HCT116 (cell line): ENCODE data around the gene WT1. TPM values are rescaled to one million over a fixed set of nuclear protein-coding genes. Genes with fewer than 3 reads are reported as not detected.

ENCODE experiments used
- ATAC-seq: fragments of 200-7000 bp; cut with Tn5 transposase; 2 replicates; pipeline ENCODE4 v1.9.1; 2020; ENCODE audit warnings: mild to moderate bottlenecking, moderate library complexity
- BruUV-seq: library from RNA; stranded (reverse); fragments of 400-500 nt; replicated peaks from 2 replicates; lab custom pipeline; 2021; lab: Mats Ljungman, UMichigan
- CTCF ChIA-PET: fragments of 300-600 bp; sonication (Branson Sonifier 250); formaldehyde crosslinking; loops from one replicate; lab custom pipeline; 2021; ENCODE audit warnings: antibody characterized with exemption; lab: Charles Lee
- POLR2A ChIA-PET: fragments of 300-600, 350-600 bp; sonication (Branson Sonifier 250); formaldehyde crosslinking; loops from one replicate; lab custom pipeline; 2021; ENCODE audit warnings: antibody characterized with exemption; lab: Charles Lee
- RAD21 ChIA-PET, 2 experiments: fragments of 300-600 bp; sonication (Branson Sonifier 250); formaldehyde crosslinking; loops; one replicate each; lab custom pipeline; 2023; ENCODE audit warnings: low total read pairs in 2 of 2; ENCODE audit not compliant: uncharacterized antibody in 2 of 2, unreplicated experiment in 2 of 2, low non-redundant PET in 1 of 2; lab: Charles Lee
- DNase-seq: peaks from one replicate; pipeline ENCODE4 v3.0.0-alpha.2; 2010; ENCODE audit warnings: low read depth, low spot score
- H2AFZ ChIP-seq: fragments of 200-600 bp; shearing (Covaris generic), sonication (generic); 2 replicates; pipeline ENCODE4 v1.6.1; 2017; ENCODE audit warnings: low read depth, mixed run types, mixed read lengths, antibody characterized with exemption, low read length; ENCODE audit not compliant: poor library complexity, severe bottlenecking
- H3K27ac ChIP-seq: 2 replicates; pipeline ENCODE4 v1.5.1; 2012; ENCODE audit warnings: low read depth, low read length
- H3K27me3 ChIP-seq: fragments of 200-600 bp; sonication (generic); 2 replicates; pipeline ENCODE4 v1.6.1; 2016; ENCODE audit warnings: mixed run types, low read length, mixed read lengths; ENCODE audit not compliant: insufficient read depth
- H3K36me3 ChIP-seq, 2 experiments: fragments of 200-500 bp in 1 of 2; fragments of 200-600 bp in 1 of 2; sonication (Bioruptor generic) in 1 of 2; sonication (generic) in 1 of 2; 2 replicates each; pipeline versions ENCODE4 v1.5.1 to v1.6.1; 2014 to 2016; ENCODE audit warnings: low read length in 2 of 2, inconsistent platforms in 1 of 2, mixed read lengths in 1 of 2, mixed run types in 1 of 2; ENCODE audit not compliant: insufficient read depth in 2 of 2, control insufficient read depth in 1 of 2
- H3K4me1 ChIP-seq, 2 experiments: fragments of 200-600 bp in 1 of 2; sonication (generic) in 1 of 2; 2 replicates each; pipeline versions ENCODE4 v1.5.1 to v1.6.1; 2012 to 2017; ENCODE audit warnings: low read length in 2 of 2, inconsistent platforms in 1 of 2, mild to moderate bottlenecking in 1 of 2, mixed read lengths in 1 of 2, mixed run types in 1 of 2, moderate library complexity in 1 of 2; ENCODE audit not compliant: insufficient read depth in 2 of 2, control insufficient read depth in 1 of 2
- H3K4me2 ChIP-seq: fragments of 200-600 bp; sonication (generic); 2 replicates; pipeline ENCODE4 v1.6.1; 2017; ENCODE audit warnings: mixed run types, low read length, mixed read lengths
- H3K4me3 ChIP-seq, 2 experiments: fragments of 200-600 bp in 1 of 2; sonication (generic) in 1 of 2; replicated peaks in 1 of 2; 2 replicates each; pipeline ENCODE4 v1.5.1; 2011 to 2016; ENCODE audit warnings: low read length in 2 of 2, control low read depth in 1 of 2, low read depth in 1 of 2, mild to moderate bottlenecking in 1 of 2, mixed read lengths in 1 of 2, mixed run types in 1 of 2
- H3K79me2 ChIP-seq: fragments of 200-600 bp; sonication (generic); 2 replicates; pipeline ENCODE4 v1.6.1; 2017; ENCODE audit warnings: mild to moderate bottlenecking, mixed run types, low read length, moderate library complexity, mixed read lengths; ENCODE audit not compliant: insufficient read depth
- H3K9ac ChIP-seq: fragments of 200-600 bp; sonication (generic); 2 replicates; pipeline ENCODE4 v1.6.1; 2016; ENCODE audit warnings: low read length, mixed read lengths
- H3K9me2 ChIP-seq: fragments of 200-600 bp; sonication (generic), shearing (Covaris generic); 2 replicates; pipeline ENCODE4 v1.6.1; 2017; ENCODE audit warnings: mixed run types, mild to moderate bottlenecking, moderate library complexity; ENCODE audit not compliant: insufficient read depth
- H3K9me3 ChIP-seq, 2 experiments: fragments of 200-500 bp in 1 of 2; fragments of 200-600 bp in 1 of 2; sonication (Bioruptor generic) in 1 of 2; sonication (generic) in 1 of 2; 2 replicates each; pipeline ENCODE4 v1.6.1; 2014 to 2017; ENCODE audit warnings: low read length in 2 of 2, mixed read lengths in 2 of 2, inconsistent platforms in 1 of 2, low read depth in 1 of 2, mild to moderate bottlenecking in 1 of 2, mixed run types in 1 of 2, moderate library complexity in 1 of 2; ENCODE audit not compliant: control insufficient read depth in 1 of 2, insufficient read depth in 1 of 2
- H4K20me1 ChIP-seq: fragments of 200-600 bp; sonication (generic), shearing (Covaris generic); 2 replicates; pipeline ENCODE4 v1.6.1; 2017; ENCODE audit warnings: mixed run types, mild to moderate bottlenecking, moderate library complexity; ENCODE audit not compliant: insufficient read depth
- EGR1 ChIP-seq: IDR thresholded peaks from 2 replicates; pipeline ENCODE4 v1.6.1; 2012; ENCODE audit warnings: low read depth
- ELF1 ChIP-seq: IDR thresholded peaks from 2 replicates; pipeline ENCODE4 v1.6.1; 2012; ENCODE audit warnings: low read depth, borderline replicate concordance
- EZH2 ChIP-seq: fragments of 200-600 bp; sonication (generic); IDR thresholded peaks from 2 replicates; pipeline ENCODE4 v1.6.1; 2017; ENCODE audit warnings: antibody characterized with exemption, mixed run types
- FOSL1 ChIP-seq: IDR thresholded peaks from 2 replicates; pipeline ENCODE4 v1.6.1; 2012; ENCODE audit warnings: low read depth
- POLR2A ChIP-seq: IDR thresholded peaks from 2 replicates; pipeline ENCODE4 v1.7.0; 2011; ENCODE audit warnings: borderline replicate concordance; ENCODE audit not compliant: insufficient read depth, insufficient read length; ENCODE audit errors: extremely low read depth
- POLR2AphosphoS5 ChIP-seq: IDR thresholded peaks from 2 replicates; pipeline ENCODE4 v1.6.1; 2011; ENCODE audit warnings: mild to moderate bottlenecking, low read depth, low read length, moderate library complexity
- SP1 ChIP-seq: IDR thresholded peaks from 2 replicates; pipeline ENCODE4 v1.6.1; 2012; ENCODE audit warnings: low read depth
- SRF ChIP-seq: IDR thresholded peaks from 2 replicates; pipeline ENCODE4 v1.6.1; 2012; ENCODE audit warnings: low read depth
- ZFX ChIP-seq: fragments of 450-650 bp; IDR thresholded peaks from 2 replicates; pipeline ENCODE4 v1.6.1; 2017
- ZNF274 ChIP-seq: fragments of 200-500 bp; sonication (Bioruptor generic); IDR thresholded peaks from 2 replicates; pipeline ENCODE4 v1.6.1; 2014; ENCODE audit warnings: mild to moderate bottlenecking, low read depth, low read length, inconsistent platforms
- intact Hi-C: fragments of 100-400 bp; cut with micrococcal nuclease; formaldehyde crosslinking; loops from 2 replicates; pipeline ENCODE4 v1.10.0; 2022
- total RNA-seq: library from RNA; stranded (reverse); gene quantifications from one replicate; pipeline ENCODE4 v1.2.1, GENCODE V29; 2021; ENCODE audit not compliant: unreplicated experiment
- TF ChIP-seq, protein P1 (sequence below): IDR thresholded peaks from 2 replicates; pipeline ENCODE4 v1.6.1; 2011; ENCODE audit warnings: mild to moderate bottlenecking, low read length, moderate library complexity; ENCODE audit not compliant: insufficient replicate concordance; ENCODE audit errors: extremely low read depth
- TF ChIP-seq, protein P2 (sequence below): IDR thresholded peaks from 2 replicates; pipeline ENCODE4 v1.6.1; 2012

Gene WT1
- total RNA-seq, 1 experiment from 2014 or later, result 0.07 TPM

DNA sequence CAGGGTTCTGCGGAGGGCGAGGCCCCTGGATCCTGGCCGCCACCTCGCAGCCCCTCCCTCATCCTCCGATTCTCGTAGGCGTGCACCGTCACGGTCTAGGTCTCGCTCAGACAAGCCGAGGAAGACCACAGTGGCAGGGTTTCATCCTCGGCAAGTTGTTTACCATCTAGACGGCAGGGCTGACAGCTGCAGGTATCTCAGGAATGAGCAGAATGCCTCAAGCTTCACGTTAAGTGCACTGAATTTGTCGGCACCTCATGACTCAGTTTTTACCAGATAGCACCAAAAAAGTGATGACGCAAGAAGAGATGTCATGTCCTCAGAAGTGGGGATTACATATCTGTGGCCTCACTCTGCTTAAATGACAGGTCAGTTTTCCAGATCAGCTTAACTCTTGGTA is 35.1 kb downstream of the WT1 start:
- Histone ChIP-seq H3K27ac (no peak overlapping the region), H3K4me1 (no peaks in the 10 kb centered on the region), H3K79me2 (no peaks in the 10 kb centered on the region), H3K4me3 (no peak overlapping the region), H4K20me1 (no peaks in the 10 kb centered on the region), H3K9ac (no peak overlapping the region), H3K9me2 (no peaks in the 10 kb centered on the region), H3K36me3 (no peaks in the 10 kb centered on the region), H2AFZ (no peak overlapping the region), H3K9me3 (no peaks in the 10 kb centered on the region), H3K4me2 (no peak overlapping the region), H3K27me3 (peaks cover 7% of the 10 kb centered on the region; the same call in 1 of the 2 replicates)
- ChIA-PET POLR2A (no interaction called here), RAD21 (interaction anchor here in 1 of 2 experiments (0.6 kb wide), 1 partner anchor 48 kb away, joined by 3 read pairs; no protein-coding TSS in a partner anchor), CTCF (interaction anchor here (1.1 kb wide), 1 partner anchor 14 kb away, joined by 3 read pairs; no protein-coding TSS in a partner anchor)
- no peak for ATAC-seq
- intact Hi-C loops, result no loop called here
- BruUV-seq, result no TSS peak
- no peak for TF ChIP-seq FOSL1
- TF ChIP-seq EGR1, result no peak
- TF ChIP-seq POLR2A, result no peak
- no peak for TF ChIP-seq SRF
- no peak for TF ChIP-seq SP1
- TF ChIP-seq ZFX, result no peak
- TF ChIP-seq ZNF274, result no peak
- no peak for TF ChIP-seq EZH2
- TF ChIP-seq, protein P1, sequence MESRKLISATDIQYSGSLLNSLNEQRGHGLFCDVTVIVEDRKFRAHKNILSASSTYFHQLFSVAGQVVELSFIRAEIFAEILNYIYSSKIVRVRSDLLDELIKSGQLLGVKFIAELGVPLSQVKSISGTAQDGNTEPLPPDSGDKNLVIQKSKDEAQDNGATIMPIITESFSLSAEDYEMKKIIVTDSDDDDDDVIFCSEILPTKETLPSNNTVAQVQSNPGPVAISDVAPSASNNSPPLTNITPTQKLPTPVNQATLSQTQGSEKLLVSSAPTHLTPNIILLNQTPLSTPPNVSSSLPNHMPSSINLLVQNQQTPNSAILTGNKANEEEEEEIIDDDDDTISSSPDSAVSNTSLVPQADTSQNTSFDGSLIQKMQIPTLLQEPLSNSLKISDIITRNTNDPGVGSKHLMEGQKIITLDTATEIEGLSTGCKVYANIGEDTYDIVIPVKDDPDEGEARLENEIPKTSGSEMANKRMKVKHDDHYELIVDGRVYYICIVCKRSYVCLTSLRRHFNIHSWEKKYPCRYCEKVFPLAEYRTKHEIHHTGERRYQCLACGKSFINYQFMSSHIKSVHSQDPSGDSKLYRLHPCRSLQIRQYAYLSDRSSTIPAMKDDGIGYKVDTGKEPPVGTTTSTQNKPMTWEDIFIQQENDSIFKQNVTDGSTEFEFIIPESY, result no peak
- no peak for TF ChIP-seq ELF1
- TF ChIP-seq, protein P2, sequence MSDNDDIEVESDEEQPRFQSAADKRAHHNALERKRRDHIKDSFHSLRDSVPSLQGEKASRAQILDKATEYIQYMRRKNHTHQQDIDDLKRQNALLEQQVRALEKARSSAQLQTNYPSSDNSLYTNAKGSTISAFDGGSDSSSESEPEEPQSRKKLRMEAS, result no peak
- no peak for TF ChIP-seq POLR2AphosphoS5
- DNase-seq, result no peak
